DMS 273 (cell line): ENCODE data around the gene MET.

ENCODE experiments used
- DNase-seq: peaks from one replicate; lab custom pipeline; 2025; ENCODE audit not compliant: unreplicated experiment; lab: John Stamatoyannopoulos, UW

MET gene

DNA sequence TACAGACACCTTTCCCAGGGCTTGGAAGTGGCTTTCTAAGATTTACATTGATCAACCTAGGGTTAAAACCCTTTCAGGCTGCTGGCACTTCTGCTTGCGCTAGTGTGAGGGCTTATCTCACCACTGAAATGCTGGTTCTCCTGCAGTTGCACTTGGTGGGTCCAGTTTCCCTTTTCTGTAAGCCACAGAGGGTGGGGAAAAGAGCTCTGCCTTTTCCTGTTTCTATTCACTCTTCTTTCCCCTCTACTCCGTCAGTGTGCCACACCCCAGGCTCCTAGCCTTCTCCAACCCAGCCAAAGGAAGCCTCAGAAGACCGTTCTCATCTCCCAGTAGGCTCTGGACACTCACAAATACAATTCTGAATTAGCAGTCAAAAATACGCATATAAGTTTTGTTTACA lies 171.4 kb downstream of the MET start:
- no peak for DNase-seq
